ENCODE data around the gene RYR2. TPM values are rescaled to one million over a fixed set of nuclear protein-coding genes. Genes with fewer than 3 reads are reported as not detected.
"Not testable (repeated sequence)": the region's sequence is repeated elsewhere in the genome, so short reads cannot be mapped to it uniquely, and the experiment has no call there.

The RYR2 gene
- total RNA-seq, 1 donor from 2014 or later, result 0.16 TPM

GRCh38 chr1:237074371-237075117, 32.6 kb downstream of the RYR2 start:
- no peak for DNase-seq (ENCODE audit: low read depth)

GRCh38 chr1:237084341-237085077, 42.5 kb downstream of the RYR2 start:
- no peak for DNase-seq (ENCODE audit: low read depth)

- DNase-seq (ENCODE audit: low read depth), result no peak
Observed at GRCh38 chr1:237091691-237092090, 49.7 kb downstream of the RYR2 start.

- no peak for DNase-seq (ENCODE audit: low read depth)
Observed at GRCh38 chr1:237093691-237094090, 51.7 kb downstream of the RYR2 start.

GRCh38 chr1:237098541-237098940, 56.6 kb downstream of the RYR2 start:
- no peak for DNase-seq (ENCODE audit: low read depth)

GRCh38 chr1:237103021-237103420, 61.0 kb downstream of the RYR2 start:
- no peak for DNase-seq (ENCODE audit: low read depth)

- DNase-seq (ENCODE audit: low read depth), result no peak
Observed at GRCh38 chr1:237104096-237104495, 62.1 kb downstream of the RYR2 start.

- DNase-seq (ENCODE audit: low read depth), result no peak
Observed at GRCh38 chr1:237105826-237106225, 63.8 kb downstream of the RYR2 start.

- no peak for DNase-seq (ENCODE audit: low read depth)
Observed at GRCh38 chr1:237108297-237109040, 66.5 kb downstream of the RYR2 start.

- no peak for DNase-seq (ENCODE audit: low read depth)
Observed at GRCh38 chr1:237111807-237112206, 69.8 kb downstream of the RYR2 start.

GRCh38 chr1:237112663-237113062, 70.7 kb downstream of the RYR2 start:
- DNase-seq (ENCODE audit: low read depth), result no peak

GRCh38 chr1:237115035-237115434, 73.1 kb downstream of the RYR2 start:
- no peak for DNase-seq (ENCODE audit: low read depth)

GRCh38 chr1:237119091-237119490, 77.1 kb downstream of the RYR2 start:
- no peak for DNase-seq (ENCODE audit: low read depth)

GRCh38 chr1:237120683-237121082, 78.7 kb downstream of the RYR2 start:
- DNase-seq (ENCODE audit: low read depth), result no peak

GRCh38 chr1:237124856-237125462, 83.0 kb downstream of the RYR2 start:
- DNase-seq (ENCODE audit: low read depth), result no peak

GRCh38 chr1:237126180-237126579, 84.2 kb downstream of the RYR2 start:
- DNase-seq (ENCODE audit: low read depth), result no peak

- DNase-seq (ENCODE audit: low read depth), result not testable (repeated sequence)
Observed at GRCh38 chr1:237127301-237127700, 85.3 kb downstream of the RYR2 start.

- no peak for DNase-seq (ENCODE audit: low read depth)
Observed at GRCh38 chr1:237133921-237134320, 91.9 kb downstream of the RYR2 start.

- no peak for DNase-seq (ENCODE audit: low read depth)
Observed at GRCh38 chr1:237134929-237135328, 92.9 kb downstream of the RYR2 start.

- no peak for DNase-seq (ENCODE audit: low read depth)
Observed at GRCh38 chr1:237138551-237138950, 96.6 kb downstream of the RYR2 start.

GRCh38 chr1:237139732-237140131, 97.7 kb downstream of the RYR2 start:
- no peak for DNase-seq (ENCODE audit: low read depth)

- no peak for DNase-seq (ENCODE audit: low read depth)
Observed at GRCh38 chr1:237140986-237141385, 99.0 kb downstream of the RYR2 start.

Measured in myocyte (in vitro differentiated cells).